CD4-positive, alpha-beta T cell (primary cell): ENCODE results near the gene POLQ. TPM values are rescaled to one million over a fixed set of nuclear protein-coding genes. Genes with fewer than 3 reads are reported as not detected.

Experiments used
- ATAC-seq: fragments of 200-7000 bp; cut with Tn5 transposase; one replicate; pipeline ENCODE4 v1.10.0; 2022; ENCODE audit warnings: mild to moderate bottlenecking; ENCODE audit not compliant: poor library complexity
- CTCF ChIA-PET: fragments of 350-600 bp; sonication (Branson Sonifier 250); formaldehyde crosslinking; loops from one replicate; lab custom pipeline; 2021; ENCODE audit warnings: antibody characterized with exemption, inconsistent platforms; lab: Charles Lee
- POLR2A ChIA-PET: fragments of 350-600 bp; sonication (Branson Sonifier 250); formaldehyde crosslinking; loops from one replicate; lab custom pipeline; 2021; ENCODE audit warnings: antibody characterized with exemption, inconsistent platforms; lab: Charles Lee
- DNase-seq, 14 experiments: peaks; one replicate each; pipeline ENCODE4 v3.0.0-alpha.2; 2013 to 2020; ENCODE audit warnings: mixed read lengths in 2 of 14
- H3K27ac ChIP-seq, 2 donors: one replicate each; pipeline versions ENCODE4 v1.5.1 to v1.7.0; 2013; ENCODE audit warnings: low read length in 2 of 2, low read depth in 1 of 2, mild to moderate bottlenecking in 1 of 2
- H3K27me3 ChIP-seq, 2 experiments: 1 replicate in 1 of 2; 2 replicates in 1 of 2; pipeline versions ENCODE4 v1.6.1 to v1.7.0; 2013; ENCODE audit warnings: low read length in 2 of 2, control low read depth in 1 of 2, mild to moderate bottlenecking in 1 of 2, moderate library complexity in 1 of 2; ENCODE audit not compliant: insufficient read depth in 2 of 2, control insufficient read depth in 1 of 2
- H3K36me3 ChIP-seq: one replicate; pipeline ENCODE4 v1.6.1; 2013; ENCODE audit warnings: low read length, control low read depth; ENCODE audit not compliant: insufficient read depth
- H3K4me1 ChIP-seq: one replicate; pipeline ENCODE4 v1.6.1; 2013; ENCODE audit warnings: low read length, control low read depth; ENCODE audit not compliant: insufficient read depth
- H3K4me3 ChIP-seq: one replicate; pipeline ENCODE4 v1.5.1; 2013; ENCODE audit warnings: mild to moderate bottlenecking, low read length, moderate library complexity
- H3K9me3 ChIP-seq, 2 experiments: 1 replicate in 1 of 2; 2 replicates in 1 of 2; pipeline versions ENCODE4 v1.6.1 to v1.7.0; 2013; ENCODE audit warnings: low read length in 2 of 2, mild to moderate bottlenecking in 2 of 2, control low read depth in 1 of 2, moderate library complexity in 1 of 2; ENCODE audit not compliant: control insufficient read depth in 1 of 2, insufficient read depth in 1 of 2
- H3K27ac Mint-ChIP-seq: one replicate; pipeline ENCODE4 v1.8.0; 2020; ENCODE audit warnings: mixed read lengths
- H3K27me3 Mint-ChIP-seq: one replicate; pipeline ENCODE4 v1.8.0; 2021; ENCODE audit warnings: mixed read lengths
- H3K36me3 Mint-ChIP-seq: one replicate; pipeline ENCODE4 v1.8.0; 2021; ENCODE audit warnings: low read depth, mixed read lengths
- H3K4me1 Mint-ChIP-seq: one replicate; pipeline ENCODE4 v1.8.0; 2021; ENCODE audit warnings: low read depth, mixed read lengths
- H3K4me3 Mint-ChIP-seq: one replicate; pipeline ENCODE4 v1.8.0; 2020; ENCODE audit warnings: mild to moderate bottlenecking, mixed read lengths
- H3K9me3 Mint-ChIP-seq: one replicate; pipeline ENCODE4 v1.8.0; 2020; ENCODE audit warnings: mixed read lengths
- intact Hi-C, 2 experiments: fragments of 100-400 bp; cut with DNase I in 1 of 2; cut with micrococcal nuclease in 1 of 2; formaldehyde crosslinking; loops; one replicate each; pipeline versions ENCODE4 v1.15.1 to v1.9.0; 2023 to 2025; cut with DNase I, micrococcal nuclease
- total RNA-seq, 174 experiments: library from RNA in 2 of 174; stranded (reverse) in 2 of 174; gene quantifications; one replicate each; pipeline ENCODE4 v1.2.3 and lab custom pipeline; 2021 to 2026
- TF ChIP-seq, protein P1 (sequence below): fragments of 200-600 bp; IDR thresholded peaks from one replicate; pipeline ENCODE4 v1.8.0; 2022; ENCODE audit warnings: antibody characterized with exemption, mild to moderate bottlenecking

POLQ gene
- total RNA-seq, 2 experiments from 2014 or later: 0.17 to 0.30 TPM

DNA sequence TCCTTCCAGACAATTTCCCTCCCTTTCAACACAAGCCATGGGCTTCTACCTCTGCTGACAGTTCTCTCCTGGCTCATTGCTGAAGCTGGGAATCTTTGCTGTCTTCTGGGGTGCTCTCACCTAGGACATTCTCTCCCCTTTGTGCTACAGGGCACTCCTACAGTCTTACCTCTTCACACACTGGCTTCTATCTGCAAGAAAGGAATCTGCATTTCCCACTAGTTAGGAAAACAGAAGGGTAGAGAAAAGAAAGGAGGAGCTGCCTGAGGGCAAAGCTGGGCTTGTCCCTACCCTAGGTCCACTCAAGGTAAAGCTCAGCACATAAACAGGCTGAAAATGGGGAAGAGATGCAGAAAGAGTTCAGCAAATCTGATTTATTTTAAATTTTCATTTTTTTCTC is 16.4 kb upstream of the POLQ start:
- no peaks in the 10 kb centered on the region for H3K27me3 ChIP-seq
- Mint-ChIP-seq H3K9me3 (no peaks in the 10 kb centered on the region), H3K27ac (no peak overlapping the region), H3K36me3 (no peaks in the 10 kb centered on the region), H3K4me1 (no peaks in the 10 kb centered on the region), H3K4me3 (no peak overlapping the region), H3K27me3 (peaks cover 4% of the 10 kb centered on the region)
- ATAC-seq (no peak), DNase-seq (no peak)
- no peaks in the 10 kb centered on the region for H3K4me1 ChIP-seq
- ChIA-PET POLR2A (no interaction called here), CTCF (interaction anchor here (0.7 kb wide), 1 partner anchor 33 kb away, joined by 3 read pairs; no protein-coding TSS in a partner anchor)
- intact Hi-C loops: no loop called here
- no peak overlapping the region for H3K27ac ChIP-seq
- H3K36me3 ChIP-seq: no peaks in the 10 kb centered on the region
- H3K4me3 ChIP-seq: no peak overlapping the region
- TF ChIP-seq, protein P1, sequence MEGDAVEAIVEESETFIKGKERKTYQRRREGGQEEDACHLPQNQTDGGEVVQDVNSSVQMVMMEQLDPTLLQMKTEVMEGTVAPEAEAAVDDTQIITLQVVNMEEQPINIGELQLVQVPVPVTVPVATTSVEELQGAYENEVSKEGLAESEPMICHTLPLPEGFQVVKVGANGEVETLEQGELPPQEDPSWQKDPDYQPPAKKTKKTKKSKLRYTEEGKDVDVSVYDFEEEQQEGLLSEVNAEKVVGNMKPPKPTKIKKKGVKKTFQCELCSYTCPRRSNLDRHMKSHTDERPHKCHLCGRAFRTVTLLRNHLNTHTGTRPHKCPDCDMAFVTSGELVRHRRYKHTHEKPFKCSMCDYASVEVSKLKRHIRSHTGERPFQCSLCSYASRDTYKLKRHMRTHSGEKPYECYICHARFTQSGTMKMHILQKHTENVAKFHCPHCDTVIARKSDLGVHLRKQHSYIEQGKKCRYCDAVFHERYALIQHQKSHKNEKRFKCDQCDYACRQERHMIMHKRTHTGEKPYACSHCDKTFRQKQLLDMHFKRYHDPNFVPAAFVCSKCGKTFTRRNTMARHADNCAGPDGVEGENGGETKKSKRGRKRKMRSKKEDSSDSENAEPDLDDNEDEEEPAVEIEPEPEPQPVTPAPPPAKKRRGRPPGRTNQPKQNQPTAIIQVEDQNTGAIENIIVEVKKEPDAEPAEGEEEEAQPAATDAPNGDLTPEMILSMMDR: no peak
- no peaks in the 10 kb centered on the region for H3K9me3 ChIP-seq

DNA sequence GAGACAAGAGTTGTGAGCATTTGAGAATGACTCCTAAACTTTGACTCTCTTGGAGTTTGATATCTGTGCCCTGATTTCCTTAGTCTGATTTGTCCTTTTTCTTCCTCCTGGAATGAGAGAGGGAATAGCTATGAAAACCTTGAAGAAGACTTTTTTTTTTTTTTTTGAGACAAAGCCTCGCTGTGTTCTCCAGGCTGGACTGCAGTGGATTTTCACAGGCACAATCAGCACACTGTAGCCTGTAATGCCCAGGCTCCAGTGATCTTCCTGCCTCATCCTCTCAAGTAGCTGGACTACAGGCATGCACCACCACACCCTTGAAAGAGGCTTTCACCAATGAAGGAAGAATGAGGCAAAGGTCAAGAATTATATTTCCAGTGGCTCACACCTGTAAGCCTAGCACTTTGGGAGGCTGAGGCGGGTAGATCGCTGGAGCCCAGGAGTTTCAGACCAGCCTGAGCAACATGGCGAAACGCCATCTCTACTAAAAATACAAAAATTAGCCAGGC is 11.7 kb upstream of the POLQ start:
- no peaks in the 10 kb centered on the region for H3K9me3 ChIP-seq
- H3K9me3 Mint-ChIP-seq: no peaks in the 10 kb centered on the region
- TF ChIP-seq, protein P1: no peak
- no peaks in the 10 kb centered on the region for H3K27me3 ChIP-seq
- H3K27me3 Mint-ChIP-seq: no peaks in the 10 kb centered on the region
- no peak overlapping the region for H3K27ac ChIP-seq
- POLR2A ChIA-PET: no interaction called here
- intact Hi-C loops: no loop called here
- ATAC-seq: no peak
- CTCF ChIA-PET: no interaction called here
- no peaks in the 10 kb centered on the region for H3K36me3 ChIP-seq
- H3K27ac Mint-ChIP-seq: no peak overlapping the region
- H3K4me3 Mint-ChIP-seq: no peak overlapping the region
- no peaks in the 10 kb centered on the region for H3K36me3 Mint-ChIP-seq
- no peak for DNase-seq
- no peaks in the 10 kb centered on the region for H3K4me1 Mint-ChIP-seq
- H3K4me1 ChIP-seq: no peaks in the 10 kb centered on the region
- no peak overlapping the region for H3K4me3 ChIP-seq

DNA sequence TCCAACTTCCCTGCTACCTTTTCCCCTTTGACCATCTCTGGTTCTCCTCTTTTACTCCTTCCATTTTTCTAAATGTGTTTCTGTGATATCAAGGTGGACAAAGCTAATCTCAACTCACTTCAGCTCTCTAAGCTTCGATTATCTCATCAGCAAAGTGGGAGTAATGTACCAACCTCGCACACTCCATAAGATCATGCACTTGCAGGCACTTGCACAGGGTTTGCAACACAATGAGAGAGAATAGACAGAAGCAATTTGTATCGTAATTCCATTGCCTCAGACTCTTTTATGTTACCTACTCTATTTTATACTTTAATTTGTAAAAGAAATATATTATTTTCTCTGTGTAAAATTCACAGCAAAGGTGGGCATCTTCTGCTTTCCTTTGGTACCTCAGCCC is 7.0 kb upstream of the POLQ start:
- H3K36me3 ChIP-seq: no peaks in the 10 kb centered on the region
- no peak overlapping the region for H3K27ac ChIP-seq
- H3K9me3 Mint-ChIP-seq: no peaks in the 10 kb centered on the region
- DNase-seq: no peak
- no peak overlapping the region for H3K4me3 Mint-ChIP-seq
- H3K4me3 ChIP-seq: no peak overlapping the region
- CTCF ChIA-PET: no interaction called here
- TF ChIP-seq, protein P1: no peak
- POLR2A ChIA-PET: no interaction called here
- H3K9me3 ChIP-seq: no peaks in the 10 kb centered on the region
- H3K4me1 ChIP-seq: no peaks in the 10 kb centered on the region
- H3K36me3 Mint-ChIP-seq: no peaks in the 10 kb centered on the region
- H3K27ac Mint-ChIP-seq: no peak overlapping the region
- intact Hi-C loops: no loop called here
- ATAC-seq: no peak
- H3K27me3 ChIP-seq: no peaks in the 10 kb centered on the region
- no peaks in the 10 kb centered on the region for H3K27me3 Mint-ChIP-seq
- H3K4me1 Mint-ChIP-seq: no peaks in the 10 kb centered on the region
